Testis (tissue), 2 donors: Measurements from ENCODE around the gene TMEM222.

Experiments
- POLR2A ChIP-seq: fragments of 450-650 bp; IDR thresholded peaks from one replicate; pipeline ENCODE4 v1.6.1; 2017; ENCODE audit warnings: antibody characterized with exemption, mild to moderate bottlenecking, moderate library complexity
- TF ChIP-seq, protein P1 (sequence below), 3 experiments: fragments of 450-650 bp in 2 of 3; fragments of 200-600 bp in 1 of 3; sonication (generic) in 1 of 3; IDR thresholded peaks; one replicate each; pipeline ENCODE4 v1.5.1; 2016 to 2019; ENCODE audit warnings: antibody characterized with exemption in 3 of 3, mild to moderate bottlenecking in 2 of 3, moderate library complexity in 1 of 3

GRCh38 chr1:27318596-27318995, 3.4 kb upstream of the TMEM222 start:
- TF ChIP-seq, protein P1, sequence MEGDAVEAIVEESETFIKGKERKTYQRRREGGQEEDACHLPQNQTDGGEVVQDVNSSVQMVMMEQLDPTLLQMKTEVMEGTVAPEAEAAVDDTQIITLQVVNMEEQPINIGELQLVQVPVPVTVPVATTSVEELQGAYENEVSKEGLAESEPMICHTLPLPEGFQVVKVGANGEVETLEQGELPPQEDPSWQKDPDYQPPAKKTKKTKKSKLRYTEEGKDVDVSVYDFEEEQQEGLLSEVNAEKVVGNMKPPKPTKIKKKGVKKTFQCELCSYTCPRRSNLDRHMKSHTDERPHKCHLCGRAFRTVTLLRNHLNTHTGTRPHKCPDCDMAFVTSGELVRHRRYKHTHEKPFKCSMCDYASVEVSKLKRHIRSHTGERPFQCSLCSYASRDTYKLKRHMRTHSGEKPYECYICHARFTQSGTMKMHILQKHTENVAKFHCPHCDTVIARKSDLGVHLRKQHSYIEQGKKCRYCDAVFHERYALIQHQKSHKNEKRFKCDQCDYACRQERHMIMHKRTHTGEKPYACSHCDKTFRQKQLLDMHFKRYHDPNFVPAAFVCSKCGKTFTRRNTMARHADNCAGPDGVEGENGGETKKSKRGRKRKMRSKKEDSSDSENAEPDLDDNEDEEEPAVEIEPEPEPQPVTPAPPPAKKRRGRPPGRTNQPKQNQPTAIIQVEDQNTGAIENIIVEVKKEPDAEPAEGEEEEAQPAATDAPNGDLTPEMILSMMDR (IDR thresholded peaks at IDR 0.05): no peak
- no peak for TF ChIP-seq POLR2A
